ENCODE results near the gene KAZN. TPM values are rescaled to one million over a fixed set of nuclear protein-coding genes. Genes with fewer than 3 reads are reported as not detected.

Gene KAZN
- total and polyA plus RNA-seq, 2 donors from 2014 or later = 17.4 to 60.8 TPM

GRCh38 chr1:14580986-14581385 is 17.5 kb upstream of the KAZN start:
- Histone ChIP-seq H3K36me3 (ENCODE audit: control insufficient read depth in 2 of 3, insufficient read depth in 3 of 3, low read length in 3 of 3) (no peaks in the 10 kb centered on the region), H3K27ac (ENCODE audit: low read depth in 2 of 2, low read length in 2 of 2) (no peak overlapping the region), H3K9me3 (ENCODE audit: control insufficient read depth in 2 of 3, insufficient read depth in 1 of 3, low read length in 3 of 3) (no peaks in the 10 kb centered on the region), H3K9ac (ENCODE audit: low read length in 3 of 3) (no peak overlapping the region), H3K4me3 (ENCODE audit: low read length in 3 of 3) (no peak overlapping the region), H3K27me3 (ENCODE audit: control insufficient read depth, insufficient read depth, low read length) (no peaks in the 10 kb centered on the region), H3K4me1 (ENCODE audit: control insufficient read depth in 2 of 3, insufficient read depth in 2 of 3, low read depth in 1 of 3, low read length in 3 of 3) (peaks cover 0 to 5% (median 0%) of the 10 kb centered on the region in 3 donors)
- FAIRE-seq = no peak
- no peak for TF ChIP-seq CTCF (IDR thresholded peaks at IDR 0.05; ENCODE audit: borderline replicate concordance, extremely low read depth, insufficient read depth)
- DNase-seq = no peak
- intact Hi-C loops (cut with DNase I) = no loop called here

GRCh38 chr1:14583788-14584187 is 14.7 kb upstream of the KAZN start:
- intact Hi-C loops (cut with DNase I) = no loop called here
- FAIRE-seq = no peak
- no peaks in the 10 kb centered on the region for H3K9me3 ChIP-seq (ENCODE audit: control insufficient read depth in 2 of 3, insufficient read depth in 1 of 3, low read length in 3 of 3)
- H3K4me1 ChIP-seq (ENCODE audit: control insufficient read depth in 2 of 3, insufficient read depth in 2 of 3, low read depth in 1 of 3, low read length in 3 of 3) = no peaks in the 10 kb centered on the region
- H3K36me3 ChIP-seq (ENCODE audit: control insufficient read depth in 2 of 3, insufficient read depth in 3 of 3, low read length in 3 of 3) = no peaks in the 10 kb centered on the region
- no peaks in the 10 kb centered on the region for H3K27me3 ChIP-seq (ENCODE audit: control insufficient read depth, insufficient read depth, low read length)
- TF ChIP-seq CTCF (IDR thresholded peaks at IDR 0.05; ENCODE audit: borderline replicate concordance, extremely low read depth, insufficient read depth) = no peak
- H3K27ac ChIP-seq (ENCODE audit: low read depth in 2 of 2, low read length in 2 of 2) = no peak overlapping the region
- no peak overlapping the region for H3K4me3 ChIP-seq (ENCODE audit: low read length in 3 of 3)
- no peak for DNase-seq
- no peak overlapping the region for H3K9ac ChIP-seq (ENCODE audit: low read length in 3 of 3)

- no peak overlapping the region for H3K9ac ChIP-seq (ENCODE audit: low read length in 3 of 3)
- H3K27ac ChIP-seq (ENCODE audit: low read depth in 2 of 2, low read length in 2 of 2) = no peak overlapping the region
- no peaks in the 10 kb centered on the region for H3K9me3 ChIP-seq (ENCODE audit: control insufficient read depth in 2 of 3, insufficient read depth in 1 of 3, low read length in 3 of 3)
- no peak overlapping the region for H3K4me3 ChIP-seq (ENCODE audit: low read length in 3 of 3)
- no peaks in the 10 kb centered on the region for H3K36me3 ChIP-seq (ENCODE audit: control insufficient read depth in 2 of 3, insufficient read depth in 3 of 3, low read length in 3 of 3)
- H3K4me1 ChIP-seq (ENCODE audit: control insufficient read depth in 2 of 3, insufficient read depth in 2 of 3, low read depth in 1 of 3, low read length in 3 of 3) = no peaks in the 10 kb centered on the region
- FAIRE-seq (no peak), DNase-seq (peak in 1 of 5 donors; percentile 24)
- H3K27me3 ChIP-seq (ENCODE audit: control insufficient read depth, insufficient read depth, low read length) = no peaks in the 10 kb centered on the region
- no peak for TF ChIP-seq CTCF (IDR thresholded peaks at IDR 0.05; ENCODE audit: borderline replicate concordance, extremely low read depth, insufficient read depth)
- intact Hi-C loops (cut with DNase I) = no loop called here
These were observed 12.8 kb upstream of the KAZN start for GRCh38 chr1:14585728-14586127.

All from kidney (tissue), 14 donors.